Testis (tissue), 3 donors: ENCODE measurements around the gene GNLY. TPM values are rescaled to one million over a fixed set of nuclear protein-coding genes. Genes with fewer than 3 reads are reported as not detected.

Source experiments
- DNase-seq: peaks from one replicate; pipeline ENCODE4 v3.0.0-alpha.2; 2019
- H3K27ac ChIP-seq, 2 donors: fragments of 200-600 bp; sonication (generic); one replicate each; pipeline ENCODE4 v1.5.1; 2019
- H3K27me3 ChIP-seq: fragments of 200-600 bp; sonication (generic); one replicate; pipeline ENCODE4 v1.5.1; 2019
- H3K36me3 ChIP-seq: fragments of 200-600 bp; sonication (generic); one replicate; pipeline ENCODE4 v1.5.1; 2017; ENCODE audit warnings: low read depth; ENCODE audit errors: missing control alignments
- H3K4me1 ChIP-seq: fragments of 200-600 bp; sonication (generic); one replicate; pipeline ENCODE4 v1.5.1; 2019
- H3K4me3 ChIP-seq, 2 donors: fragments of 200-600 bp; sonication (generic); one replicate each; pipeline ENCODE4 v1.5.1; 2017 to 2019
- H3K9me3 ChIP-seq: fragments of 200-600 bp; sonication (generic); one replicate; pipeline ENCODE4 v1.5.1; 2017
- POLR2A ChIP-seq: fragments of 450-650 bp; IDR thresholded peaks from one replicate; pipeline ENCODE4 v1.6.1; 2017; ENCODE audit warnings: antibody characterized with exemption, mild to moderate bottlenecking, moderate library complexity
- WGBS, 2 donors: methylation state at CpG; one replicate each; pipeline ENCODE4 v1.1.5; 2018; 5-methylcytosine and 5-hydroxymethylcytosine counted together
- intact Hi-C: fragments of 100-400 bp; cut with DNase I; formaldehyde crosslinking; loops from one replicate; pipeline ENCODE4 v1.15.1; 2023; ENCODE audit warnings: low total_unique reads
- polyA plus RNA-seq: library from polyadenylated mRNA; stranded (reverse); fragments of 350-450 nt; fragmentation: Illumina TruSeq; extraction: RNeasy Lipid Tissue Mini Kit (QIAGEN cat#74804); gene quantifications from one replicate; pipeline ENCODE4 v1.2.3, GENCODE V29; 2014; ENCODE audit warnings: low read depth, low replicate concordance; ENCODE audit not compliant: insufficient read depth
- total RNA-seq, 2 donors: library from RNA; depleted of rRNA; stranded (reverse); fragments of >200 nt; gene quantifications; one replicate each; pipeline ENCODE4 v1.2.3, GENCODE V29; 2016
- TF ChIP-seq, protein P1 (sequence below), 3 experiments: fragments of 450-650 bp in 2 of 3; fragments of 200-600 bp in 1 of 3; sonication (generic) in 1 of 3; IDR thresholded peaks; one replicate each; pipeline ENCODE4 v1.5.1; 2016 to 2019; ENCODE audit warnings: antibody characterized with exemption in 3 of 3, mild to moderate bottlenecking in 2 of 3, moderate library complexity in 1 of 3

GNLY gene
- total and polyA plus RNA-seq, 3 donors from 2014 or later: 0.43 to 2.6 (median 2.2) TPM

DNA sequence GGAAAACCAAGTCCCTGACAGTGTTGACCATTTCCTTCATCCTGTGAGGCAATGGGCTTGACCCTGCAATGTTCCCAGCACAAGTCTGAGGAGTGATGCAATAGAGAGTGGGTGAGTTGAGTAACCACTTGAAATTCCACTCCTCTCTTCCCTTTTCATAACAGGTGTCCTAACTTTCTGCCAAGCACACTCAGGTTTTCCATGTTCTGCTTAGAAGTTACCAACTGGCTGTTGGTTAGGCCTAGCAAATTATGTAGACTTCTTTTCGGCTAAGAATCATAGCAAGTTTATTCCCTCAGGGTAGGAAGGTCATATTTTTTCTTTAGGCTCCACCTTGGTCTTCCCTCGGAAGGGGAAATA is 11.5 kb downstream of the GNLY start:
- H3K9me3 ChIP-seq: no peaks in the 10 kb centered on the region
- H3K36me3 ChIP-seq: no peaks in the 10 kb centered on the region
- DNase-seq: no peak
- 86 to 89% methylated on average over 2 of the region's 2 CpGs for WGBS, 2 donors
- peak overlapping the region; percentile 34 to 38 for H3K27ac ChIP-seq
- H3K4me3 ChIP-seq: no peak overlapping the region
- H3K27me3 ChIP-seq: no peaks in the 10 kb centered on the region
- peaks cover 21% of the 10 kb centered on the region for H3K4me1 ChIP-seq
- TF ChIP-seq, protein P1, sequence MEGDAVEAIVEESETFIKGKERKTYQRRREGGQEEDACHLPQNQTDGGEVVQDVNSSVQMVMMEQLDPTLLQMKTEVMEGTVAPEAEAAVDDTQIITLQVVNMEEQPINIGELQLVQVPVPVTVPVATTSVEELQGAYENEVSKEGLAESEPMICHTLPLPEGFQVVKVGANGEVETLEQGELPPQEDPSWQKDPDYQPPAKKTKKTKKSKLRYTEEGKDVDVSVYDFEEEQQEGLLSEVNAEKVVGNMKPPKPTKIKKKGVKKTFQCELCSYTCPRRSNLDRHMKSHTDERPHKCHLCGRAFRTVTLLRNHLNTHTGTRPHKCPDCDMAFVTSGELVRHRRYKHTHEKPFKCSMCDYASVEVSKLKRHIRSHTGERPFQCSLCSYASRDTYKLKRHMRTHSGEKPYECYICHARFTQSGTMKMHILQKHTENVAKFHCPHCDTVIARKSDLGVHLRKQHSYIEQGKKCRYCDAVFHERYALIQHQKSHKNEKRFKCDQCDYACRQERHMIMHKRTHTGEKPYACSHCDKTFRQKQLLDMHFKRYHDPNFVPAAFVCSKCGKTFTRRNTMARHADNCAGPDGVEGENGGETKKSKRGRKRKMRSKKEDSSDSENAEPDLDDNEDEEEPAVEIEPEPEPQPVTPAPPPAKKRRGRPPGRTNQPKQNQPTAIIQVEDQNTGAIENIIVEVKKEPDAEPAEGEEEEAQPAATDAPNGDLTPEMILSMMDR (IDR thresholded peaks at IDR 0.05): no peak
- no peak for TF ChIP-seq POLR2A
- intact Hi-C loops: no loop called here

DNA sequence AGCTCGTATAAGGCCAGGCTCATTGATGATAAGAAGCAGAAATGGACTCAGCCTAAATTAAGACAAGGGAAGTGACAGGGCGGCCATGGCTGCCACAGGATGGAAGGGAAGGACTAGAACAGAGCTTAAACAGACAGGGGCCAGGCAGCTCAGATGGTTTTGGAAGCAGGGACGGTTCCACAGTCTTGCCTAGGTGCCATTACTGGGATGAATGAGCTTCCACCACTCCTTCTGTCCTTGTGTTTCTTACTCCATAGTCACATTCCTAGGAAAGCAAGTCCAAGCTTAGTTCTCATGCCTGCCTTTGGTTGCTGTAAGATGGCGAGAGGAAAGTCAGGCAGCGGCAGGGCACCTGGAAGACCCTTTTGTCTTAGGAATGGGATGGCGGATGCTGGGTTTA is 11.9 kb downstream of the GNLY start:
- no peak for DNase-seq
- intact Hi-C loops: no loop called here
- H3K9me3 ChIP-seq: no peaks in the 10 kb centered on the region
- H3K36me3 ChIP-seq: no peaks in the 10 kb centered on the region
- WGBS, 2 donors: 82 to 88% methylated on average over 6 of the region's 6 CpGs
- peaks cover 25% of the 10 kb centered on the region for H3K4me1 ChIP-seq
- H3K27me3 ChIP-seq: no peaks in the 10 kb centered on the region
- TF ChIP-seq POLR2A: no peak
- TF ChIP-seq, protein P1 (IDR thresholded peaks at IDR 0.05): no peak
- H3K4me3 ChIP-seq: no peak overlapping the region
- peak overlapping the region; percentile 34 to 38 for H3K27ac ChIP-seq

DNA sequence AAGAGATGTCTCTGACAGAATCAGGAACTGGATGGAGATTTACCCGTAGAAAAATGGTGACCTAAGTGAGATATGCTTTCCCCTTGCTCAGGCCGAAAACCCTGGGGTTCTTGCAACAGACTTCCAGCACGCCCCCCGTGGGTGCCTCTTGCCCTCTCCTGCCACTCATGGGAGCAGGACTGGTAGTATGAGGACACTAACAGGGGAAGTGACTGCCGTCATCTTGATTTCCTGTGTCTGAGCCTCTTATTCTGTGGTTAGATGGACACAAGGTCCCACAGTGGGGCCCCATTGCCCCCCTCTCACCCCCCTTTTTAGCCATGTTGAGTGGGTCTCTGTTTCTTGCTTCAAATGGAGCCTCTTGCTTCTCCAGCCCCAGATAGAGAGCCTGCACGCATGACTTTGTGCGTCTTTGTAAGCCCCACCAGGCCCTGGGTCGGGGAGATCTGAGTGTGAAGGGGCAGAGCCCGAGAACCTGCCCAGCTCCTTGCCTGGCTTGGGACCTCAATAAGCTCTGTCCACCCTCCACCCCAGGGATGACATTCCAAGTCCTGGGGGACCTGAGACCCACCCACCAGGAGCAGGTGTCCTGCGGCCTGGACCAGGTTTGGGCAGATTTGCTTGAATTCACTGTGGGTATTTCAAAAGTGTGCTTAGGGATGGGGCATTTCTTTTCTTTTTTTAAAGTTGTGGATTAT is 12.6 kb downstream of the GNLY start:
- intact Hi-C loops: no loop called here
- 77 to 82% methylated on average over 10 of the region's 10 CpGs for WGBS, 2 donors
- Histone ChIP-seq H3K36me3 (no peaks in the 10 kb centered on the region), H3K27ac (peak overlapping the region; percentile 14 to 34), H3K27me3 (no peaks in the 10 kb centered on the region), H3K4me1 (peaks cover 32% of the 10 kb centered on the region), H3K9me3 (no peaks in the 10 kb centered on the region), H3K4me3 (no peak overlapping the region)
- DNase-seq: no peak
- TF ChIP-seq POLR2A: no peak
- TF ChIP-seq, protein P1 (IDR thresholded peaks at IDR 0.05): no peak

DNA sequence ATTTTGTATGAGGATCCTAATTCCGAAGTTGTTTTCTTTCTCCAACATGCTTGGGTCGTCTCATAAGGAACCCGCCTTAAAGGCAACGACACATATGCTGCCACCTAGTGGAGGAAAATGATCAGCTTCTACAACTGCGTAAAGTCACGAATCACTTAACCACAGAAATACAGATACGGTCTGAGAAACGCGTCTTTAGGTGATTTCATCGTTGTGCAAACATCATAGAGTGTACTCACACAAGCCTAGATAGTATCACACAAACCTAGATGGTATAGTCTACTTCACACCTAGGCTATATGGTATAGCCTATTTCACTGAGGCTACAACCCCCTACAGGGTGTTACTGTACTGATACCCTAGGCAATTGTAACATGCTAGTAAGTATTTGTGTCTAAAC is 13.1 kb downstream of the GNLY start:
- H3K36me3 ChIP-seq: no peaks in the 10 kb centered on the region
- no peak overlapping the region for H3K4me3 ChIP-seq
- no peak for TF ChIP-seq POLR2A
- TF ChIP-seq, protein P1 (IDR thresholded peaks at IDR 0.05): peak; percentile 78 to 91 (median 90)
- intact Hi-C loops: no loop called here
- H3K9me3 ChIP-seq: no peaks in the 10 kb centered on the region
- H3K27me3 ChIP-seq: no peaks in the 10 kb centered on the region
- H3K27ac ChIP-seq: peak overlapping the region in 1 of 2 donors; percentile 14
- WGBS, 2 donors: 1 to 2% methylated on average over 10 of the region's 10 CpGs
- DNase-seq: peak; percentile 86
- peaks cover 36% of the 10 kb centered on the region for H3K4me1 ChIP-seq

DNA sequence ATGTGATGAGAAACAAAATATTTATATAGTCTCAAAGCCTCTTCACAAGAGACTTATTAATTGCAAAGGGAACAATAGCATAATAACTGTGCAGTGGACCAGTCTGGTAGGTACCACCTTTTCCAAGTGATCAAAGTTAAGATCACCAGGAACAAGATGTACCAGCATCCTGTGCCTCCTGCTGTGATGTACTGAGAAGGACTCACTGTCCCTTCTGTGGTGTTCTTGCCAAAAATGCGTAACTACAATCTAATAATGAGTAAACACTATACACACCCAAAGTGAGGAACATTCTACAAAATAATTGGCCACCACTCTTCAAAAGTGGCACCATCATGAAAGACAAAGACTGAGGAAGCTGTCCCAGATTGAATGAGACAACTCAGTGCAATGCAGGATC is 14.5 kb downstream of the GNLY start:
- WGBS, 2 donors: 21 to 30% methylated on average over 1 of the region's 1 CpG
- Histone ChIP-seq H3K36me3 (no peaks in the 10 kb centered on the region), H3K27me3 (no peaks in the 10 kb centered on the region), H3K4me3 (no peak overlapping the region), H3K9me3 (no peaks in the 10 kb centered on the region), H3K4me1 (peaks cover 50% of the 10 kb centered on the region), H3K27ac (peak overlapping the region in 1 of 2 donors; percentile 87)
- TF ChIP-seq, protein P1 (IDR thresholded peaks at IDR 0.05): no peak
- no peak for TF ChIP-seq POLR2A
- intact Hi-C loops: no loop called here
- no peak for DNase-seq
